Osteoblast (primary cell): ENCODE data around the gene TWF1. TPM values are rescaled to one million over a fixed set of nuclear protein-coding genes. Genes with fewer than 3 reads are reported as not detected.
A peak's percentile ranks its signal among the peaks of the same experiment; 100 is the strongest.

Experiments
- DNase-seq: peaks from one replicate; pipeline ENCODE4 v3.0.0; 2011; ENCODE audit warnings: low spot score, mixed read lengths; ENCODE audit not compliant: insufficient read length; ENCODE audit errors: missing footprints
- H2AFZ ChIP-seq: 2 replicates; pipeline ENCODE4 v1.6.0; 2011; ENCODE audit warnings: mild to moderate bottlenecking, low read length
- H3K27ac ChIP-seq: 2 replicates; pipeline ENCODE4 v1.5.1; 2011; ENCODE audit warnings: mild to moderate bottlenecking, low read depth, low read length, moderate library complexity
- H3K27me3 ChIP-seq: 2 replicates; pipeline ENCODE4 v1.6.0; 2012; ENCODE audit warnings: mild to moderate bottlenecking, control low read depth, inconsistent platforms, low read length, moderate library complexity; ENCODE audit not compliant: insufficient read depth
- H3K36me3 ChIP-seq: 2 replicates; pipeline ENCODE4 v1.5.1; 2011; ENCODE audit warnings: mild to moderate bottlenecking, low read length, control low read depth, moderate library complexity; ENCODE audit not compliant: insufficient read depth
- H3K4me1 ChIP-seq: 2 replicates; pipeline ENCODE4 v1.5.1; 2011; ENCODE audit warnings: mild to moderate bottlenecking, low read length, control low read depth, moderate library complexity; ENCODE audit not compliant: insufficient read depth
- H3K4me2 ChIP-seq: 2 replicates; pipeline ENCODE4 v1.6.0; 2011; ENCODE audit warnings: mild to moderate bottlenecking, low read length; ENCODE audit not compliant: insufficient read depth
- H3K4me3 ChIP-seq: fragments of 200-600 bp; sonication (generic); 3 replicates; pipeline ENCODE4 v1.5.1; 2012; ENCODE audit warnings: mild to moderate bottlenecking, low read length, inconsistent platforms; ENCODE audit not compliant: insufficient read depth
- H3K79me2 ChIP-seq: 2 replicates; pipeline ENCODE4 v1.6.0; 2012; ENCODE audit warnings: mild to moderate bottlenecking, low read length, control low read depth, inconsistent platforms; ENCODE audit not compliant: insufficient read depth
- H3K9me3 ChIP-seq: 2 replicates; pipeline ENCODE4 v1.5.1; 2011; ENCODE audit warnings: low read depth, low read length, control low read depth
- H4K20me1 ChIP-seq: 2 replicates; pipeline ENCODE4 v1.6.0; 2012; ENCODE audit warnings: mild to moderate bottlenecking, low read length, control low read depth; ENCODE audit not compliant: insufficient read depth
- total RNA-seq: library from RNA; depleted of rRNA; stranded (reverse); fragments of >200 nt; gene quantifications from 2 replicates; pipeline ENCODE4 v1.2.3, GENCODE V29; 2012
- TF ChIP-seq, protein P1 (sequence below): IDR thresholded peaks from 2 replicates; pipeline ENCODE4 v1.5.1; 2011; ENCODE audit warnings: mild to moderate bottlenecking, low read depth, low read length, moderate library complexity; ENCODE audit errors: extremely low read depth

The TWF1 gene
- total RNA-seq, 1 donor, result 180 TPM

DNA sequence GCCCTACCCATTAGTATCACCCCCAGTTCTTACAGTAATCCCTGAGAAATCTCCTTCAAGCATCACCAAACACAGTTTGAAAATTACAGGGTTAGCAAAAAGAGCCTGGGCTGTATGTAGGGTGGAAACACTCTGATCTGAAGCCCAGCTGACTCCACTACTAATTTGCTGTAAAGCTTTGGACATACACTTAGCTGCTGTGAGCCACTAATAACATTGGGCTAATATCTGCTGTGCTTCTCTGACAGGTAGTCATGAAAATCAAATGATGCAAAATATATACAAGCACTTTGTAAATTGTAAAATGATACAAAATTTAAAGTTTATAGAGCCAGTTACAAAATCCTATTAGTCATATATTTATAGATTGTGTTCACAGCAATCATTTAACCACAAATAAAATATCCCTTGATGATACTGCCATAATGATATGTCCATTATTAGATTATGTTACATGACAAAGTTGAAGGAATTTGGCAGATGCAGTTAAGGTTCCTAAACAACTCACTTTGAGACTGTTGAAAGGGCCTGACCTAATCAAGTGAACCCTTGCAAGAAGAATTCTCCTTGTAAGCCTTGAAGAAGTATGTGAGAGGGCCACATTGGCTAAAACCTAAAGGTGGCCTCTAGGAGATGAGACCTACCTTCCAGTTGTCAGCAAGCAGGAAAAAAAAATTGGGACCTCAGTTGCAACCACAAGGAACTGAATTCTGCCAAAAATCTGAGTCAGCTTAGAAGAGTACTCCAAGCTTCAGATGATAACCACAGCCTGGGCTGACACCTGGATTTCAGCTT is 19.0 kb downstream of the TWF1 start:
- Histone ChIP-seq H3K36me3 (peaks cover 39% of the 10 kb centered on the region), H3K27ac (no peak overlapping the region), H2AFZ (no peak overlapping the region), H3K4me1 (peaks cover 4% of the 10 kb centered on the region), H4K20me1 (no peaks in the 10 kb centered on the region), H3K4me3 (no peak overlapping the region), H3K4me2 (no peak overlapping the region), H3K79me2 (no peaks in the 10 kb centered on the region), H3K27me3 (no peaks in the 10 kb centered on the region), H3K9me3 (no peaks in the 10 kb centered on the region)
- DNase-seq, result peak; percentile 13
- TF ChIP-seq, protein P1, sequence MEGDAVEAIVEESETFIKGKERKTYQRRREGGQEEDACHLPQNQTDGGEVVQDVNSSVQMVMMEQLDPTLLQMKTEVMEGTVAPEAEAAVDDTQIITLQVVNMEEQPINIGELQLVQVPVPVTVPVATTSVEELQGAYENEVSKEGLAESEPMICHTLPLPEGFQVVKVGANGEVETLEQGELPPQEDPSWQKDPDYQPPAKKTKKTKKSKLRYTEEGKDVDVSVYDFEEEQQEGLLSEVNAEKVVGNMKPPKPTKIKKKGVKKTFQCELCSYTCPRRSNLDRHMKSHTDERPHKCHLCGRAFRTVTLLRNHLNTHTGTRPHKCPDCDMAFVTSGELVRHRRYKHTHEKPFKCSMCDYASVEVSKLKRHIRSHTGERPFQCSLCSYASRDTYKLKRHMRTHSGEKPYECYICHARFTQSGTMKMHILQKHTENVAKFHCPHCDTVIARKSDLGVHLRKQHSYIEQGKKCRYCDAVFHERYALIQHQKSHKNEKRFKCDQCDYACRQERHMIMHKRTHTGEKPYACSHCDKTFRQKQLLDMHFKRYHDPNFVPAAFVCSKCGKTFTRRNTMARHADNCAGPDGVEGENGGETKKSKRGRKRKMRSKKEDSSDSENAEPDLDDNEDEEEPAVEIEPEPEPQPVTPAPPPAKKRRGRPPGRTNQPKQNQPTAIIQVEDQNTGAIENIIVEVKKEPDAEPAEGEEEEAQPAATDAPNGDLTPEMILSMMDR, result no peak

DNA sequence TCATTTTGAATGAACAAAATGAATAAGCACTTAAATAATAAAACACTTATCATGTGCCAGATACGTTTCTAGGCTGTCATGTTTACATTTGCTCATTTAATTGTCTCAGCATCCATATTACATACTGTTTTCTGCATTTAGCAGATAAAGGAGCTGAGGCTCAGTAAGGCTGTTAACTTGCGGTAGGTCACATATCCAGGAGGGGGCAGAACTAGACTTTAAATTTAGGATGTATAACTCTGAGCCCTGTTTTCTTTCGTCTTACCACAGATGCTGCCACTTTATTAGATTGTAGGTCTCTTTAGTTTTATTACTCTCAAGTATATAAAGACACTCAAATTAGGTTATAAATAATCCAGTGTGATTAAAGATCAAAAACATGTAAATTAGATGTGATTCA is 29.6 kb downstream of the TWF1 start:
- TF ChIP-seq, protein P1, result peak; percentile 43

DNA sequence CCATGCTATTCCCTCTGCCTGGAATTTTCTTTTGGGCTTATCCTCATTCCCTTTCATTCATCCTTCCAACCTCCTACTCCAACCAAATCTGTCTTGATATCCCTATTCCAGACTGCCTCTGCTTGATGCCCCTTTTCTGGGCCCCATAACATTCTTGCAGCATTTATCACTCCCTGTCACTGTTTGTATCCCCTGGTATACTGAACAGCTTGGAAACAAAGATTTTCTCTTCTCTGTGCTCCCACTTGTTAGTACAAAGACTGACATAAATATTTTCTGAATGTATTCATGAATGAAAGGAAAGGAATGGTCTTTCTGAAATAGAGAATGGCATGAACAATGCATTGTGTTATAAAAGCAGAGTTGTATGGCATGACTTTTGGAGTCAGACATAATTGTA is 39.8 kb downstream of the TWF1 start:
- no peak overlapping the region for H3K4me2 ChIP-seq
- no peak overlapping the region for H3K27ac ChIP-seq
- H3K36me3 ChIP-seq, result peaks cover 9% of the 10 kb centered on the region
- no peak overlapping the region for H2AFZ ChIP-seq
- no peaks in the 10 kb centered on the region for H4K20me1 ChIP-seq
- DNase-seq, result no peak
- no peaks in the 10 kb centered on the region for H3K27me3 ChIP-seq
- TF ChIP-seq, protein P1, result no peak
- H3K4me3 ChIP-seq, result no peak overlapping the region
- peaks cover 8% of the 10 kb centered on the region for H3K4me1 ChIP-seq
- H3K9me3 ChIP-seq, result no peaks in the 10 kb centered on the region
- H3K79me2 ChIP-seq, result peaks cover 4% of the 10 kb centered on the region

More for the DNA sequence above, 29.6 kb downstream of the TWF1 start:
- no peaks in the 10 kb centered on the region for H3K27me3 ChIP-seq
- no peak for DNase-seq
- H2AFZ ChIP-seq, result no peak overlapping the region
- H3K27ac ChIP-seq, result no peak overlapping the region
- peaks cover 58% of the 10 kb centered on the region for H3K36me3 ChIP-seq
- no peaks in the 10 kb centered on the region for H4K20me1 ChIP-seq
- H3K4me1 ChIP-seq, result no peaks in the 10 kb centered on the region
- H3K79me2 ChIP-seq, result no peaks in the 10 kb centered on the region
- no peaks in the 10 kb centered on the region for H3K9me3 ChIP-seq
- no peak overlapping the region for H3K4me2 ChIP-seq
- H3K4me3 ChIP-seq, result no peak overlapping the region

- no peak overlapping the region for H2AFZ ChIP-seq
- no peak overlapping the region for H3K27ac ChIP-seq
- no peaks in the 10 kb centered on the region for H3K27me3 ChIP-seq
- TF ChIP-seq, protein P1, result no peak
- no peak overlapping the region for H3K4me2 ChIP-seq
- H3K9me3 ChIP-seq, result no peaks in the 10 kb centered on the region
- DNase-seq, result no peak
- H3K79me2 ChIP-seq, result peaks cover 17% of the 10 kb centered on the region
- no peak overlapping the region for H3K4me3 ChIP-seq
- peaks cover under 1% of the 10 kb centered on the region for H3K36me3 ChIP-seq
- peaks cover 18% of the 10 kb centered on the region for H3K4me1 ChIP-seq
- H4K20me1 ChIP-seq, result no peaks in the 10 kb centered on the region
These were observed 41.6 kb downstream of the TWF1 start for GRCh38 chr12:43764528-43764927.
